Transverse colon (tissue), 4 donors: ENCODE data around the gene P2RX2. TPM values are rescaled to one million over a fixed set of nuclear protein-coding genes. Genes with fewer than 3 reads are reported as not detected.

Experiments
- DNase-seq: peaks from one replicate; pipeline ENCODE4 v3.0.0-alpha.2; 2019
- H3K27ac ChIP-seq, 4 donors: fragments of 200-600 bp; sonication (generic); 2 replicates each; pipeline ENCODE4 v1.5.1; 2016 to 2018; ENCODE audit warnings: inconsistent platforms in 4 of 4
- H3K27me3 ChIP-seq: fragments of 200-600 bp; sonication (generic); 2 replicates; pipeline ENCODE4 v1.5.1; 2017; ENCODE audit warnings: inconsistent platforms
- H3K36me3 ChIP-seq, 4 donors: fragments of 200-600 bp; sonication (generic); 2 replicates each; pipeline ENCODE4 v1.5.1; 2017 to 2019; ENCODE audit warnings: inconsistent platforms in 4 of 4
- H3K4me1 ChIP-seq, 4 donors: fragments of 200-600 bp; sonication (generic); 2 replicates each; pipeline ENCODE4 v1.5.1; 2017 to 2020; ENCODE audit warnings: inconsistent platforms in 4 of 4
- H3K4me3 ChIP-seq, 4 donors: fragments of 200-600 bp; sonication (generic); 1 replicate in 1 of 4; 2 replicates in 3 of 4; pipeline versions ENCODE4 v1.5.1 to v1.6.1; 2017 to 2019; ENCODE audit warnings: inconsistent platforms in 4 of 4
- H3K9me3 ChIP-seq, 2 donors: fragments of 200-600 bp; sonication (generic); 2 replicates each; pipeline ENCODE4 v1.5.1; 2017 to 2019; ENCODE audit warnings: inconsistent platforms in 2 of 2
- EP300 ChIP-seq: sonication (generic); formaldehyde crosslinking; IDR thresholded peaks from one replicate; pipeline ENCODE4 v1.6.1; 2017; ENCODE audit warnings: antibody characterized with exemption, low read depth
- POLR2A ChIP-seq: fragments of 450-650 bp; IDR thresholded peaks from one replicate; pipeline ENCODE4 v1.6.1; 2016; ENCODE audit warnings: antibody characterized with exemption, mild to moderate bottlenecking, moderate library complexity
- POLR2AphosphoS5 ChIP-seq, 3 donors: sonication (generic); formaldehyde crosslinking; IDR thresholded peaks; one replicate each; pipeline ENCODE4 v1.6.1; 2016; ENCODE audit warnings: antibody characterized with exemption in 3 of 3
- WGBS, 2 donors: methylation state at CpG; one replicate each; pipeline ENCODE4 v1.1.5; 2018; ENCODE audit warnings: low coverage in 1 of 2; 5-methylcytosine and 5-hydroxymethylcytosine counted together
- in situ Hi-C, 4 donors: fragments of 200-750 bp; cut with MboI; loops; one replicate each; pipeline versions ENCODE4 v1.15.0 to v1.15.1; 2017; ENCODE audit warnings: low sequenced_read_pairs in 3 of 4, low pct_ligation_motif_present in 1 of 4, low pct_unique_long_range_greater_than_20kb in 1 of 4
- intact Hi-C: fragments of 100-400 bp; cut with DNase I; formaldehyde crosslinking; loops from one replicate; pipeline ENCODE4 v1.15.1; 2023; ENCODE audit warnings: low total_unique reads
- total RNA-seq, 4 donors: library from RNA; depleted of rRNA; stranded (reverse); fragments of >200 nt; gene quantifications; one replicate each; pipeline ENCODE4 v1.1.0, GENCODE V29; 2016
- TF ChIP-seq, protein P1 (sequence below), 5 experiments: fragments of 200-600 bp in 3 of 5; fragments of 450-650 bp in 2 of 5; sonication (generic) in 3 of 5; IDR thresholded peaks; 1 replicate in 2 of 5; 2 replicates in 3 of 5; pipeline ENCODE4 v1.5.1; 2016 to 2017; ENCODE audit warnings: antibody characterized with exemption in 5 of 5, inconsistent platforms in 3 of 5, mild to moderate bottlenecking in 2 of 5, moderate library complexity in 1 of 5

P2RX2 gene
- total RNA-seq, 4 donors from 2014 or later = 0.96 to 2.1 TPM; not detected in 2

DNA sequence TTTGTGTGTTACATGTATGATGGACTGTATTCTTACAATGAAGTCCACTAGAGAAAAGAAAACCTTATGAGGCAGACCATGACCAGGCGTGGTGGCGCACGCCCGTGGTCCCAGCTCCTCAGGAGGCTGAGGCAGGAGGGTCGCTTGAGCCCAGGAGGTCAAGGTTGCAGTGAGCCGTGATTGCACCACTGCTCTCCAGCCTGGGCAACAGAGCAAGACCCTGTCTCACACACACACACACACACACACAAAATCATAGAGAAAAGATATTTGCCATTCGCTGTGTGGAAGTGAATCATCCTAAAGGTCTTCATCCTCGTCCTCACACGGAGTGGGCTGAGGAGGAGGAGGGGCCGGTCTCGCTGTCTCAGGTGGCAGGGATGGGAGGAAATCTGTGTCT, 40.5 kb upstream of the P2RX2 start:
- TF ChIP-seq, protein P1, sequence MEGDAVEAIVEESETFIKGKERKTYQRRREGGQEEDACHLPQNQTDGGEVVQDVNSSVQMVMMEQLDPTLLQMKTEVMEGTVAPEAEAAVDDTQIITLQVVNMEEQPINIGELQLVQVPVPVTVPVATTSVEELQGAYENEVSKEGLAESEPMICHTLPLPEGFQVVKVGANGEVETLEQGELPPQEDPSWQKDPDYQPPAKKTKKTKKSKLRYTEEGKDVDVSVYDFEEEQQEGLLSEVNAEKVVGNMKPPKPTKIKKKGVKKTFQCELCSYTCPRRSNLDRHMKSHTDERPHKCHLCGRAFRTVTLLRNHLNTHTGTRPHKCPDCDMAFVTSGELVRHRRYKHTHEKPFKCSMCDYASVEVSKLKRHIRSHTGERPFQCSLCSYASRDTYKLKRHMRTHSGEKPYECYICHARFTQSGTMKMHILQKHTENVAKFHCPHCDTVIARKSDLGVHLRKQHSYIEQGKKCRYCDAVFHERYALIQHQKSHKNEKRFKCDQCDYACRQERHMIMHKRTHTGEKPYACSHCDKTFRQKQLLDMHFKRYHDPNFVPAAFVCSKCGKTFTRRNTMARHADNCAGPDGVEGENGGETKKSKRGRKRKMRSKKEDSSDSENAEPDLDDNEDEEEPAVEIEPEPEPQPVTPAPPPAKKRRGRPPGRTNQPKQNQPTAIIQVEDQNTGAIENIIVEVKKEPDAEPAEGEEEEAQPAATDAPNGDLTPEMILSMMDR (IDR thresholded peaks at IDR 0.05) = no peak
- TF ChIP-seq POLR2A (no peak), POLR2AphosphoS5 (IDR thresholded peaks at IDR 0.05) (no peak), EP300 (no peak)
- Histone ChIP-seq H3K27ac (no peak overlapping the region), H3K9me3 (no peaks in the 10 kb centered on the region), H3K36me3 (no peaks in the 10 kb centered on the region), H3K4me1 (no peaks in the 10 kb centered on the region), H3K27me3 (no peaks in the 10 kb centered on the region), H3K4me3 (no peak overlapping the region)
- DNase-seq = no peak
- WGBS, 2 donors = 84% methylated on average over 10 of the region's 11 CpGs; no CpG with 5 or more reads in 1 of the 2 donors
- intact Hi-C loops (no loop called here), in situ Hi-C loops (no loop called here)

DNA sequence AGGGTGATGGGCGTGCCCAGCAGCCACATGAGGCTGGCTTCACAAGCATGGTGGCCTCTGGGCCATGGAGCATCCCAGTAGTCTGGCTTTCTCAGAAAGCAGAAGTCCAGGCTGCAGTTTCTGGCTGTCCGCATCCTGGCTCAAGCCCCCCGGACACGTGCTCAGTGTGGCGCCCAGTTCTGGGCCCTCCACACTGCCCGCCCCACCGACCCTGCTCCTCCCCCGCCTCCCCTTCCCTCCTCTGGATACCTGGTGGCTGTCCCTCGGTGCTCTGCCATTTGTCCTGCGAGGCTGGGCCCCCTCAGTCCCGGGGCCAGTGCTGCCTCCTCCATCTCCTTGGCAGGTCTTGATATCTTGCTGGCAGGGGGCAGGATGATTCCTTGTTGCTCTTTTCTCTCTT, 39.8 kb upstream of the P2RX2 start:
- TF ChIP-seq EP300 (no peak), POLR2AphosphoS5 (IDR thresholded peaks at IDR 0.05) (no peak), POLR2A (no peak)
- TF ChIP-seq, protein P1 (IDR thresholded peaks at IDR 0.05) = no peak
- WGBS, 2 donors = 84% methylated on average over 11 of the region's 11 CpGs; no CpG with 5 or more reads in 1 of the 2 donors
- DNase-seq = no peak
- in situ Hi-C loops (no loop called here), intact Hi-C loops (no loop called here)
- Histone ChIP-seq H3K4me1 (no peaks in the 10 kb centered on the region), H3K27me3 (no peaks in the 10 kb centered on the region), H3K27ac (no peak overlapping the region), H3K9me3 (no peaks in the 10 kb centered on the region), H3K36me3 (no peaks in the 10 kb centered on the region), H3K4me3 (no peak overlapping the region)

DNA sequence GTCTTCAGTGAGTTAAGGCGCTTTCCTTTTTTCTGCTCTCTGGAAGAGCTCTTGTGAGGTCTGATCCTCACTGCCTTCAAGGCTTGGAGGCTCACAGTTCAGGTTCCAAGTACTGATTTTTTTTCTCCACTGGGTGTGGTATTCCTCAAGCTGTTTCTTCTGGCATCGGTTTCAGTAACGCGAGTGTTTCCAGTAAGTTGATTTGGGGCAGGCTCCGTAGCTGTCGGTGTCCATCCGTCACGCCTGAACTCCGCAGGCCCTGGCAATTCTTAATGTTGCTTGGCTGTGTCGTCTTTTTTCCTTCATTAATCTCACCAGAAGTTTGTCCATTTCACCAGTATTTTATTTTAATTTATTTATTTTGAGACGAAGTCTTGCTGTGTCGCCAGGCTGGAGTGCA, 38.8 kb upstream of the P2RX2 start:
- no peaks in the 10 kb centered on the region for H3K36me3 ChIP-seq
- intact Hi-C loops = no loop called here
- TF ChIP-seq POLR2AphosphoS5 (IDR thresholded peaks at IDR 0.05) (no peak), POLR2A (no peak), EP300 (no peak)
- TF ChIP-seq, protein P1 (IDR thresholded peaks at IDR 0.05) = no peak

DNA sequence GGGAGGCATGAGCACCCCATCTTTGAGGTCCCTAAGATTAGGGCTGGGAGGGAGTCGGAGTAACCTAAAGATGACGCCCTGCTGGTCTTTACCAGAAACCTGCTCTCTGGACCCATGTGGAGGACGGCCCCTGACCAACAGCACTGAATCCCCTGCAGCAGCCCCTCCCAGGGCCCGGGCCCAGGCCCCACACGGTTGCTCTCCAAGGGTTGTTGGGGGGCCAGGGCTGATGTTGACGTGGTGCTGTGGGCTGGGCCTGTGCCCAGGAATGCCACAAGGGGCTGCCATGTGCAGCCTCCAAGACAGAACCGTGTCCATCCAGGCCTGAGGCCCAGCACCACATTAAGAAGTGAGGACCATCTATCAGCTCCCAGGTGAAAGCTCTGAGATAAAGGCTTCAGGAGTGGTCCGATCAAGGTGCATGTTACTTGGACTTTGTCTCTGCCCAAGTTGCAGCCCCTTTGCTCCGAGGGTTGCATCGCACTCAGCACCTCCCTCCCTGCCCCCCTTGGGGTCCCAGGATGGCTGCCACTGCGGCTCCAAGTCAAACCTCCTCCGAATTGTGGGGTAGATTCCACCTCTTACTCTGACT, 37.8 kb upstream of the P2RX2 start:
- Histone ChIP-seq H3K4me1 (no peaks in the 10 kb centered on the region), H3K36me3 (no peaks in the 10 kb centered on the region)
- intact Hi-C loops = no loop called here

More for the DNA sequence above, 38.8 kb upstream of the P2RX2 start:
- in situ Hi-C loops = no loop called here
- WGBS, 2 donors = 86 to 100% methylated on average over 2 to 12 of the region's 12 CpGs
- H3K4me1 ChIP-seq = no peaks in the 10 kb centered on the region
- no peak overlapping the region for H3K27ac ChIP-seq
- no peak for DNase-seq
- H3K4me3 ChIP-seq = no peak overlapping the region
- H3K27me3 ChIP-seq = no peaks in the 10 kb centered on the region
- no peaks in the 10 kb centered on the region for H3K9me3 ChIP-seq

More for the DNA sequence above, 37.8 kb upstream of the P2RX2 start:
- no peaks in the 10 kb centered on the region for H3K9me3 ChIP-seq
- WGBS, 2 donors = 86% methylated on average over 12 of the region's 12 CpGs; no CpG with 5 or more reads in 1 of the 2 donors
- in situ Hi-C loops = no loop called here
- H3K27me3 ChIP-seq = no peaks in the 10 kb centered on the region
- no peak for DNase-seq
- H3K4me3 ChIP-seq = no peak overlapping the region
- H3K27ac ChIP-seq = no peak overlapping the region
- TF ChIP-seq POLR2AphosphoS5 (IDR thresholded peaks at IDR 0.05) (no peak), POLR2A (no peak), EP300 (no peak)
- TF ChIP-seq, protein P1 (IDR thresholded peaks at IDR 0.05) = no peak
